Measurements from ENCODE around the gene PAQR6.

GRCh38 chr1:156253634-156254033 lies 5.8 kb upstream of the PAQR6 start:
- TF ChIP-seq, protein P1, sequence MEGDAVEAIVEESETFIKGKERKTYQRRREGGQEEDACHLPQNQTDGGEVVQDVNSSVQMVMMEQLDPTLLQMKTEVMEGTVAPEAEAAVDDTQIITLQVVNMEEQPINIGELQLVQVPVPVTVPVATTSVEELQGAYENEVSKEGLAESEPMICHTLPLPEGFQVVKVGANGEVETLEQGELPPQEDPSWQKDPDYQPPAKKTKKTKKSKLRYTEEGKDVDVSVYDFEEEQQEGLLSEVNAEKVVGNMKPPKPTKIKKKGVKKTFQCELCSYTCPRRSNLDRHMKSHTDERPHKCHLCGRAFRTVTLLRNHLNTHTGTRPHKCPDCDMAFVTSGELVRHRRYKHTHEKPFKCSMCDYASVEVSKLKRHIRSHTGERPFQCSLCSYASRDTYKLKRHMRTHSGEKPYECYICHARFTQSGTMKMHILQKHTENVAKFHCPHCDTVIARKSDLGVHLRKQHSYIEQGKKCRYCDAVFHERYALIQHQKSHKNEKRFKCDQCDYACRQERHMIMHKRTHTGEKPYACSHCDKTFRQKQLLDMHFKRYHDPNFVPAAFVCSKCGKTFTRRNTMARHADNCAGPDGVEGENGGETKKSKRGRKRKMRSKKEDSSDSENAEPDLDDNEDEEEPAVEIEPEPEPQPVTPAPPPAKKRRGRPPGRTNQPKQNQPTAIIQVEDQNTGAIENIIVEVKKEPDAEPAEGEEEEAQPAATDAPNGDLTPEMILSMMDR (IDR thresholded peaks at IDR 0.05), result no peak
- no peak for TF ChIP-seq POLR2A (IDR thresholded peaks at IDR 0.05)

All from testis (tissue), 2 donors.